Liver (tissue), 10 donors: ENCODE results near the gene TIGD2. TPM values are rescaled to one million over a fixed set of nuclear protein-coding genes. Genes with fewer than 3 reads are reported as not detected.
A peak's percentile ranks its signal among the peaks of the same experiment; 100 is the strongest.

ENCODE experiments used
- DNase-seq: peaks from one replicate; pipeline ENCODE4 v3.0.0-alpha.2; 2017; ENCODE audit warnings: low spot score
- H3K27ac ChIP-seq, 2 donors: one replicate each; pipeline ENCODE4 v1.7.0; 2013; ENCODE audit warnings: inconsistent platforms in 2 of 2, low read length in 2 of 2, control low read depth in 1 of 2, low read depth in 1 of 2, mild to moderate bottlenecking in 1 of 2
- H3K27me3 ChIP-seq, 4 donors: one replicate each; pipeline versions ENCODE4 v1.6.1 to v1.7.0; 2013; ENCODE audit warnings: low read length in 3 of 4, inconsistent platforms in 1 of 4, mild to moderate bottlenecking in 1 of 4, moderate library complexity in 1 of 4; ENCODE audit not compliant: control insufficient read depth in 4 of 4, insufficient read depth in 4 of 4
- H3K36me3 ChIP-seq, 4 donors: one replicate each; pipeline versions ENCODE4 v1.6.1 to v1.7.0; 2013; ENCODE audit warnings: low read length in 3 of 4, mild to moderate bottlenecking in 3 of 4, low read depth in 1 of 4, moderate library complexity in 1 of 4; ENCODE audit not compliant: control insufficient read depth in 4 of 4, insufficient read depth in 3 of 4
- H3K4me1 ChIP-seq, 4 donors: one replicate each; pipeline versions ENCODE4 v1.6.1 to v1.7.0; 2013; ENCODE audit warnings: low read length in 3 of 4, mild to moderate bottlenecking in 3 of 4, moderate library complexity in 1 of 4; ENCODE audit not compliant: control insufficient read depth in 4 of 4, insufficient read depth in 4 of 4
- H3K4me3 ChIP-seq, 3 donors: one replicate each; pipeline versions ENCODE4 v1.6.1 to v1.7.0; 2013; ENCODE audit warnings: low read length in 3 of 3, control low read depth in 1 of 3, low read depth in 1 of 3, mild to moderate bottlenecking in 1 of 3
- H3K9ac ChIP-seq, 2 donors: one replicate each; pipeline ENCODE4 v1.7.0; 2013; ENCODE audit warnings: low read length in 2 of 2, mild to moderate bottlenecking in 2 of 2, moderate library complexity in 2 of 2, control low read depth in 1 of 2, low read depth in 1 of 2
- H3K9me3 ChIP-seq, 4 donors: one replicate each; pipeline versions ENCODE4 v1.6.1 to v1.7.0; 2013; ENCODE audit warnings: low read length in 3 of 4; ENCODE audit not compliant: control insufficient read depth in 4 of 4
- EGR1 ChIP-seq, 2 donors: IDR thresholded peaks; 2 replicates each; pipeline ENCODE4 v1.6.1; 2016 to 2018; ENCODE audit warnings: antibody characterized with exemption in 2 of 2, low read depth in 2 of 2
- FOXA1 ChIP-seq: IDR thresholded peaks from 2 replicates; pipeline ENCODE4 v1.6.1; 2016; ENCODE audit warnings: antibody characterized with exemption
- FOXA2 ChIP-seq: IDR thresholded peaks from 2 replicates; pipeline ENCODE4 v1.6.1; 2016; ENCODE audit warnings: antibody characterized with exemption
- HNF4A ChIP-seq, 2 donors: conservative IDR thresholded peaks; 2 replicates each; pipeline ENCODE4 v1.6.1; 2016; ENCODE audit warnings: antibody characterized with exemption in 2 of 2, mild to moderate bottlenecking in 2 of 2
- RAD21 ChIP-seq, 2 donors: IDR thresholded peaks; 2 replicates each; pipeline ENCODE4 v1.6.1; 2016; ENCODE audit warnings: antibody characterized with exemption in 2 of 2, mild to moderate bottlenecking in 2 of 2
- RXRA ChIP-seq, 2 donors: IDR thresholded peaks; 2 replicates each; pipeline ENCODE4 v1.6.1; 2017 to 2018; ENCODE audit warnings: antibody characterized with exemption in 2 of 2, mild to moderate bottlenecking in 1 of 2
- WGBS: extraction: QIAGEN DNeasy Blood & Tissue Kit; methylation state at CpG from one replicate; pipeline ENCODE4 v1.1.7; 2013; 5-methylcytosine and 5-hydroxymethylcytosine counted together
- polyA plus RNA-seq, 2 donors: library from polyadenylated mRNA; stranded (reverse) in 1 of 2; unstranded in 1 of 2; fragments of 200-250 nt in 1 of 2; fragments of >200 nt in 1 of 2; fragmentation: Nextera tagmentation in 1 of 2; extraction: Ambion mirVana in 1 of 2; gene quantifications; one replicate each; pipeline versions ENCODE4 v1.2.1 to v1.2.3, GENCODE V29; 2013 to 2015
- small RNA-seq: library from RNA; depleted of rRNA; stranded (forward); fragments of <200 nt; gene quantifications from one replicate; pipeline ENCODE3, GENCODE V24; 2014
- total RNA-seq, 2 donors: library from RNA; depleted of rRNA; stranded (reverse); fragments of >200 nt; gene quantifications; one replicate each; pipeline ENCODE4 v1.2.3, GENCODE V29; 2014
- donor health status: healthy.
- donor health status: healthy.
- donor health status: healthy.
- donor health status: healthy.
- donor health status: healthy.

Gene TIGD2
- total and polyA plus RNA-seq, 4 donors: 6.4 to 21.7 (median 9.8) TPM

- no peak overlapping the region for H3K9ac ChIP-seq
- TF ChIP-seq RXRA (IDR thresholded peaks at IDR 0.05) (no peak), HNF4A (conservative IDR thresholded peaks at IDR 0.05) (no peak), EGR1 (IDR thresholded peaks at IDR 0.05; ENCODE audit: low read depth in 2 of 2) (no peak), FOXA2 (no peak)
- no peaks in the 10 kb centered on the region for H3K27me3 ChIP-seq
- WGBS: 89% methylated on average over 4 of the region's 4 CpGs
- H3K4me3 ChIP-seq: no peak overlapping the region
- H3K36me3 ChIP-seq: no peaks in the 10 kb centered on the region
- no peaks in the 10 kb centered on the region for H3K9me3 ChIP-seq
- no peaks in the 10 kb centered on the region for H3K4me1 ChIP-seq
- no peak for DNase-seq
- H3K27ac ChIP-seq: no peak overlapping the region
Observed at GRCh38 chr4:89162987-89163386, 51.7 kb downstream of the TIGD2 start.

GRCh38 chr4:89164400-89164799 lies 53.1 kb downstream of the TIGD2 start:
- Histone ChIP-seq H3K9me3 (no peaks in the 10 kb centered on the region), H3K9ac (no peak overlapping the region), H3K4me1 (no peaks in the 10 kb centered on the region), H3K27me3 (no peaks in the 10 kb centered on the region), H3K4me3 (no peak overlapping the region), H3K27ac (no peak overlapping the region), H3K36me3 (no peaks in the 10 kb centered on the region)
- TF ChIP-seq RAD21 (IDR thresholded peaks at IDR 0.05): peak in 1 of 2 donors; percentile 21
- TF ChIP-seq FOXA1: no peak
- no peak for TF ChIP-seq FOXA2
- 62% methylated on average over 2 of the region's 2 CpGs for WGBS
- DNase-seq: no peak

Small RNAs within 50 kb of the gene (small RNA-seq; reads per million reads assigned to genes)
- not detected for gene RNU6-907P

Other genes starting within 250 kb of the TIGD2 start
- gene FAM13A, start 54.3 kb upstream of the TIGD2 start, total RNA-seq: 10 to 100 TPM; 14.9 to 39.8 TPM
- gene FAM13A, start 54.3 kb upstream of the TIGD2 start, polyA plus RNA-seq: 10 to 100 TPM; 15.5 to 52.9 TPM
- 1 to 10 TPM; 1.4 to 1.5 TPM for gene GPRIN3, start 196.3 kb downstream of the TIGD2 start, total RNA-seq
- under 1 TPM; 0.25 to 0.44 TPM for gene GPRIN3, start 196.3 kb downstream of the TIGD2 start, polyA plus RNA-seq